HEK293T (cell line): Measurements from ENCODE around the gene CTIF.

ENCODE experiments used
- FOXA1 ChIP-seq: fragments of 450-650 bp; IDR thresholded peaks from 2 replicates; pipeline ENCODE4 v1.6.1; 2016; ENCODE audit warnings: mild to moderate bottlenecking
- FOXK2 ChIP-seq: fragments of 450-650 bp; IDR thresholded peaks from 2 replicates; pipeline ENCODE4 v1.6.1; 2016; ENCODE audit warnings: mild to moderate bottlenecking
- FOXM1 ChIP-seq: fragments of 450-650 bp; IDR thresholded peaks from 2 replicates; pipeline ENCODE4 v1.6.1; 2017; ENCODE audit warnings: mild to moderate bottlenecking, borderline replicate concordance
- HDGF ChIP-seq: fragments of 450-650 bp; IDR thresholded peaks from 2 replicates; pipeline ENCODE4 v1.6.1; 2017; ENCODE audit warnings: antibody characterized with exemption, borderline replicate concordance
- L3MBTL2 ChIP-seq: fragments of 450-650 bp; conservative IDR thresholded peaks from 2 replicates; pipeline ENCODE4 v1.6.1; 2016; ENCODE audit warnings: mild to moderate bottlenecking
- SP1 ChIP-seq: fragments of 450-650 bp; IDR thresholded peaks from 2 replicates; pipeline ENCODE4 v1.6.1; 2017
- ZNF384 ChIP-seq: fragments of 450-650 bp; IDR thresholded peaks from 2 replicates; pipeline ENCODE4 v1.6.1; 2016

DNA sequence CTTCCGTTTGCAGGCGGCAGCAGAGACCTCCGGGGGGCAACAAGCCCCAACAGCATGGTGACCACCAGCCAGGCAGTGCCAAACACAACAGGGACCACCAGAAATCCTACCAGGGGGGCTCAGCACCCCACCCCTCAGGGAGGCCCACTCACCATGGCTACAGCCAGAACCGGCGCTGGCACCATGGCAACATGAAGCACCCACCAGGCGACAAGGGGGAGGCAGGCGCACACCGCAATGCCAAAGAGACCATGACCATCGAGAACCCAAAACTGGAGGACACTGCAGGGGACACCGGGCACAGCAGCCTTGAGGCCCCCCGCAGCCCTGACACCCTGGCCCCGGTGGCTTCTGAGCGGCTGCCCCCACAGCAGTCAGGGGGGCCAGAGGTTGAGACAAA lies 219.1 kb downstream of the CTIF start:
- TF ChIP-seq FOXA1: no peak
- no peak for TF ChIP-seq FOXK2
- no peak for TF ChIP-seq L3MBTL2
- TF ChIP-seq FOXM1: no peak
- TF ChIP-seq SP1: no peak
- TF ChIP-seq HDGF: no peak
- TF ChIP-seq ZNF384: no peak
